ENCODE measurements around the gene TYW1B. TPM values are rescaled to one million over a fixed set of nuclear protein-coding genes. Genes with fewer than 3 reads are reported as not detected.
"Not testable (repeated sequence)": the region's sequence is repeated elsewhere in the genome, so short reads cannot be mapped to it uniquely, and the experiment has no call there.

Gene TYW1B
- polyA plus RNA-seq, 2 donors = 0.89 to 1.9 TPM

GRCh38 chr7:72648574-72648973 is 179.4 kb downstream of the TYW1B start:
- H3K27ac ChIP-seq (ENCODE audit: low read depth in 2 of 2, low read length in 1 of 2); H3K27me3 ChIP-seq (ENCODE audit: control insufficient read depth in 1 of 2, insufficient read depth in 2 of 2, low read length in 2 of 2); H3K9me3 ChIP-seq (ENCODE audit: control insufficient read depth in 2 of 2, insufficient read depth in 1 of 2, low read depth in 1 of 2, low read length in 1 of 2); H3K4me1 ChIP-seq (ENCODE audit: control insufficient read depth in 2 of 2, insufficient read depth in 2 of 2, low read length in 1 of 2); H3K4me3 ChIP-seq (ENCODE audit: low read depth in 1 of 2, low read length in 2 of 2); H3K36me3 ChIP-seq (ENCODE audit: control insufficient read depth in 2 of 2, insufficient read depth in 2 of 2, low read length in 1 of 2): not testable (repeated sequence)
- WGBS, 2 donors = 81 to 93% methylated on average over 4 of the region's 4 CpGs

DNA sequence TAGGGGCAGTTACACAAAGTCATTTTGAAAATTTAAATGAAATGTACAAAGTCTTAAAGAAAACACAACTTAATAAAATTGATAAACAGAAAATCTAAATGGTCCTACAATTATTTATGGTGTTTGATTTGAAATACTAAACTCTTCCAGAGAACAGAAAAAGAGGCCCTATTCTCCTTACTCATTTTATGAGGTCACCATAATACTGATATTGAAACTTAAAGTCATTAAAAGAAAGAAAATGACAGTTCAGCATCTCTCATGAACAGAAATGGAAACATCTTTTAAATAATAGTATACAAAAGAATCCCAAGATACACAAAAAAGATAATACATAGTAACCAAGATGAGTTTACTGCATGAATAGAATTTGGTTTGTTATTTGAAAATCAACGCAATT is 184.3 kb downstream of the TYW1B start:
- H3K4me1 ChIP-seq (ENCODE audit: control insufficient read depth in 2 of 2, insufficient read depth in 2 of 2, low read length in 1 of 2); H3K36me3 ChIP-seq (ENCODE audit: control insufficient read depth in 2 of 2, insufficient read depth in 2 of 2, low read length in 1 of 2); H3K4me3 ChIP-seq (ENCODE audit: low read depth in 1 of 2, low read length in 2 of 2); H3K27me3 ChIP-seq (ENCODE audit: control insufficient read depth in 1 of 2, insufficient read depth in 2 of 2, low read length in 2 of 2); H3K27ac ChIP-seq (ENCODE audit: low read depth in 2 of 2, low read length in 1 of 2); H3K9me3 ChIP-seq (ENCODE audit: control insufficient read depth in 2 of 2, insufficient read depth in 1 of 2, low read depth in 1 of 2, low read length in 1 of 2): not testable (repeated sequence)
- 91 to 97% methylated on average over 1 of the region's 1 CpG for whole genome bisulfite sequencing, 2 donors

DNA sequence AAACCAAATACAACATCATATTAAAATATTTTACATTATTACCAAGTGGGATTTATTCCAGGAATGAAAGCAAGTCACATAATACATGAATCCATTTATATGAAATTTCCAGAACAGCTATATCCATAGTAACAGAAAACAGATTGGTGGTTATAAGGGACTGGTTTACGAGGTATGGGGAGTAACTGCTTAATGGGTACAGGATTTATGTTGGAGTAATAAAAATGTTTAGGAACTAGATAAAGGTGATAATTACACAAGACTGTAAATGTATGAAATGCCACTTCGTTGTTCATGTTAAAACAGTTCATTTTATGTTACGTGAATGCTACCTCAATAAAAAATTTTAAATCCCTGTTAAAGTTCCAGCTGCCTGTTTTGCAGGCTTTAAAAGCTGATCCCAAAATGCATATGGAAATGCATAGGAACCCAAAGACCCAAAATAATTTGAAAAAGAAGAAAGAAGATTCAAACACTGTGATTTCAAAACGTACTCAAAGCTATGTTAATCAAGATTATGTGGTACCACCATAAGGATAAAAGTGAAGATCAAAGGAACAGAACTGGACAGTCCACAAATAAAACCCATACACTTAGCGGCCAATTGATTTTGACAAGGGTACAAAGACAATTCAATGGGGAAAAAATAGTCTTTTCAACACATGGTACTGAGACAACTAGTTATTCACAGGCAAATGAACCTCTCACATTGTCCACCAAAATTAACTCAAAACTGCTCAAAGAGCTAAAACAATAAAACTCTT is 186.3 kb downstream of the TYW1B start:
- H3K27ac ChIP-seq (ENCODE audit: low read depth in 2 of 2, low read length in 1 of 2); H3K36me3 ChIP-seq (ENCODE audit: control insufficient read depth in 2 of 2, insufficient read depth in 2 of 2, low read length in 1 of 2); H3K4me1 ChIP-seq (ENCODE audit: control insufficient read depth in 2 of 2, insufficient read depth in 2 of 2, low read length in 1 of 2); H3K9me3 ChIP-seq (ENCODE audit: control insufficient read depth in 2 of 2, insufficient read depth in 1 of 2, low read depth in 1 of 2, low read length in 1 of 2); H3K4me3 ChIP-seq (ENCODE audit: low read depth in 1 of 2, low read length in 2 of 2); H3K27me3 ChIP-seq (ENCODE audit: control insufficient read depth in 1 of 2, insufficient read depth in 2 of 2, low read length in 2 of 2): not testable (repeated sequence)
- WGBS, 2 donors = 84 to 88% methylated on average over 5 of the region's 5 CpGs

DNA sequence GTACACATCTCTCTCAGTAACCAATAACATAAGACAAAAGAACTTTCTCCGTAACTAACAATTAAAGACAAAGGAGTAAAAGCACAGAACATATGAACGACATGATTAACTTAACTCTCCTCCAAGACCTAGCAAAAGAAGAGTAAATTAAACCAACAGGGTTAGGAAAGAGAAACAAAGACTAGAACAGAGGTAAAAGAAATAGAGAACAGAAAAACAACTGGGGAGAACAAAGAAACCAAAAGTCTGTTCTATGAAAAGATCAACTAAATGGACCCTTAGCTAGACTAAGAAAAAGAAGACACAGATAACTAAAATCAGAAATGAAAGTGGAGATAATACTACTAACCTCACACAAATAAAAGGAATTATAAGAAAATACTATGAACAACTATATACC is 187.3 kb downstream of the TYW1B start:
- H3K4me3 ChIP-seq (ENCODE audit: low read depth in 1 of 2, low read length in 2 of 2); H3K27me3 ChIP-seq (ENCODE audit: control insufficient read depth in 1 of 2, insufficient read depth in 2 of 2, low read length in 2 of 2); H3K27ac ChIP-seq (ENCODE audit: low read depth in 2 of 2, low read length in 1 of 2); H3K36me3 ChIP-seq (ENCODE audit: control insufficient read depth in 2 of 2, insufficient read depth in 2 of 2, low read length in 1 of 2); H3K4me1 ChIP-seq (ENCODE audit: control insufficient read depth in 2 of 2, insufficient read depth in 2 of 2, low read length in 1 of 2); H3K9me3 ChIP-seq (ENCODE audit: control insufficient read depth in 2 of 2, insufficient read depth in 1 of 2, low read depth in 1 of 2, low read length in 1 of 2): not testable (repeated sequence)
- WGBS, 2 donors = 83 to 84% methylated on average over 2 of the region's 2 CpGs

DNA sequence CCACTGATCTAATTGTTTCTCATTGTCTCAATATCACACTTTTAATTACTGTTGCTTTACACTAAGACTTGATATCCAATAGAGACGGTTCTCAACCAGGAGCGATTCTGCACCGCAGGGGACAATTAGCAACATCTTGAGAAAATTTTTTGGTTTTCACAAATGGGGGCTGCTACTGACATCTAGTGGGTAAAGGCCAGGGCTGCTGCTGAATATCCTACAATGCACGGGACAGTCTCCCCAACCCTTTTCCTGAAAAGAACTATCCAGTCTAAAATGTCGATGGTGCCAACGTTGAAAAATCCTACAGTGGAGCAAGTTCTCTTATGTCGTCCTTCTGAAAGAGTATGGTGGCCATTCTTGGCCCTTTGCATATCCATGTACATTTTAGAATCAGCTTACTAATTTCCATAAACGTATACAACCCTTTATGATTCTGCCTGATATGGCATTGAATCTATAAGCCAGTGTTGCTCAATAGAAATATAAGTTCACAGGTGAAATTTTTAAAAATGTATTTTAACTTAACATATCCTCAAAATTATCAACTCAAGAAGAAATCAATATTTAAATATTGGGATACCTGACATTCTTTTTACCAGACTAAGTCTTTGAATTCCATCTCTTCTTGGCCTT is 192.6 kb downstream of the TYW1B start:
- not testable (repeated sequence) for H3K4me1 ChIP-seq (ENCODE audit: control insufficient read depth in 2 of 2, insufficient read depth in 2 of 2, low read length in 1 of 2); H3K9me3 ChIP-seq (ENCODE audit: control insufficient read depth in 2 of 2, insufficient read depth in 1 of 2, low read depth in 1 of 2, low read length in 1 of 2); H3K4me3 ChIP-seq (ENCODE audit: low read depth in 1 of 2, low read length in 2 of 2); H3K36me3 ChIP-seq (ENCODE audit: control insufficient read depth in 2 of 2, insufficient read depth in 2 of 2, low read length in 1 of 2); H3K27me3 ChIP-seq (ENCODE audit: control insufficient read depth in 1 of 2, insufficient read depth in 2 of 2, low read length in 2 of 2); H3K27ac ChIP-seq (ENCODE audit: low read depth in 2 of 2, low read length in 1 of 2)
- WGBS, 2 donors = 44 to 46% methylated on average over 8 of the region's 8 CpGs

DNA sequence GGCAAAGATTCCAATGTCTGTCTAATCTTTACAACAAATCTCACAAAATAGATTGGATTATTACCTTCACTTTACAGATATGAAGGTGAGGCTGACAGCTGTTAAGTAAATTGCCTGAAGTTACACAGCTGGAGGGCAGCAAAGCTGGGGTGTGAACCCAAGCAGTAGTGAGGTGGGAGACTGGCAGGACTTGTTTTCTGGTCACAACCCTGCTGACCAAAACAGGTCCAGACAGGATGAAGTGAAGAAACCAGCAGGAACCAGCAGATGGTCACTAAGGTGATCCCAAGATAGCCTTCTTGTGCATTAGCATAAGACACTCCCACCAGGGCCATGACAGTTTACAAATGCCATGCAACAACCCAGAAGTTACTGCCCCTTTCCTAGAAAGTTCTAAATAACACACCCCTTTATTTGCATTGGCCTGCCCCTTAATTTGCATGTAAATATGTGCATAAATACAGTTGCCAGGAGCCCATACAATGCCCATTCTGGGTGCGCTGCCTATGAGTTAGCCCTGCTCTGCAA is 195.2 kb downstream of the TYW1B start:
- 75 to 100% methylated on average over 1 of the region's 1 CpG for WGBS, 2 donors
- H3K27ac ChIP-seq (ENCODE audit: low read depth in 2 of 2, low read length in 1 of 2); H3K4me1 ChIP-seq (ENCODE audit: control insufficient read depth in 2 of 2, insufficient read depth in 2 of 2, low read length in 1 of 2); H3K4me3 ChIP-seq (ENCODE audit: low read depth in 1 of 2, low read length in 2 of 2); H3K9me3 ChIP-seq (ENCODE audit: control insufficient read depth in 2 of 2, insufficient read depth in 1 of 2, low read depth in 1 of 2, low read length in 1 of 2); H3K27me3 ChIP-seq (ENCODE audit: control insufficient read depth in 1 of 2, insufficient read depth in 2 of 2, low read length in 2 of 2); H3K36me3 ChIP-seq (ENCODE audit: control insufficient read depth in 2 of 2, insufficient read depth in 2 of 2, low read length in 1 of 2): not testable (repeated sequence)

GRCh38 chr7:72628375-72628774 is 199.6 kb downstream of the TYW1B start:
- WGBS, 2 donors = 78 to 81% methylated on average over 1 of the region's 3 CpGs

DNA sequence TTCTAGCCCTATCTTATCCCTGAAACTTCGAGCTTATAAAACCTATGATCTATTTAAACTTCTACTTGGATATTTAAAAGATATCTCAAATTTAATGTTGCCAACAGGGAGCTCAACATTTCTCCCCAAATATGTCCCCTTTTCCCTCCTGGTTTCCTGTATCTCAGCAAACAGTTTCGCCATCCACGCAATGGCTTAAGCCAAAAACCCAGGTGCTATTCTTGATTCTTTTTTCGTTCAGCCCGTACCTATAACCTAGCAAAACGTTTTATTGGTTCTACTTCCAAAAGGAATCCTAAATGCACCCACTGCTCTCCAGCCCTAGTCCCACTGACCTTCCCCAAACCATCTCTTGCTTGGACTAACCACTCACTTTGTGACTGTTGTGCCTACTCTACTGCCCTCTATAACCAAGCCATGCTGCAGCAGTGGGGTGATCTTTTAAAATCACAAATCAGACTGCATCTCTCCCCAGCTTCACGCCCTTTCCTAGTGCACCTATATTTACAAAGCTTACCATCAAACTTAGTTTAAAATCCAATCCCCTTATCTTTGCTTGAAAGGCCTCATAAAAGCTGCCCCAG is 201.5 kb downstream of the TYW1B start:
- H3K4me3 ChIP-seq (ENCODE audit: low read depth in 1 of 2, low read length in 2 of 2); H3K4me1 ChIP-seq (ENCODE audit: control insufficient read depth in 2 of 2, insufficient read depth in 2 of 2, low read length in 1 of 2); H3K27me3 ChIP-seq (ENCODE audit: control insufficient read depth in 1 of 2, insufficient read depth in 2 of 2, low read length in 2 of 2); H3K27ac ChIP-seq (ENCODE audit: low read depth in 2 of 2, low read length in 1 of 2); H3K9me3 ChIP-seq (ENCODE audit: control insufficient read depth in 2 of 2, insufficient read depth in 1 of 2, low read depth in 1 of 2, low read length in 1 of 2); H3K36me3 ChIP-seq (ENCODE audit: control insufficient read depth in 2 of 2, insufficient read depth in 2 of 2, low read length in 1 of 2): not testable (repeated sequence)
- WGBS, 2 donors = 79 to 82% methylated on average over 6 of the region's 7 CpGs

More at GRCh38 chr7:72628375-72628774, 199.6 kb downstream of the TYW1B start:
- not testable (repeated sequence) for H3K36me3 ChIP-seq (ENCODE audit: control insufficient read depth in 2 of 2, insufficient read depth in 2 of 2, low read length in 1 of 2); H3K4me3 ChIP-seq (ENCODE audit: low read depth in 1 of 2, low read length in 2 of 2); H3K27ac ChIP-seq (ENCODE audit: low read depth in 2 of 2, low read length in 1 of 2); H3K4me1 ChIP-seq (ENCODE audit: control insufficient read depth in 2 of 2, insufficient read depth in 2 of 2, low read length in 1 of 2); H3K9me3 ChIP-seq (ENCODE audit: control insufficient read depth in 2 of 2, insufficient read depth in 1 of 2, low read depth in 1 of 2, low read length in 1 of 2); H3K27me3 ChIP-seq (ENCODE audit: control insufficient read depth in 1 of 2, insufficient read depth in 2 of 2, low read length in 2 of 2)

DNA sequence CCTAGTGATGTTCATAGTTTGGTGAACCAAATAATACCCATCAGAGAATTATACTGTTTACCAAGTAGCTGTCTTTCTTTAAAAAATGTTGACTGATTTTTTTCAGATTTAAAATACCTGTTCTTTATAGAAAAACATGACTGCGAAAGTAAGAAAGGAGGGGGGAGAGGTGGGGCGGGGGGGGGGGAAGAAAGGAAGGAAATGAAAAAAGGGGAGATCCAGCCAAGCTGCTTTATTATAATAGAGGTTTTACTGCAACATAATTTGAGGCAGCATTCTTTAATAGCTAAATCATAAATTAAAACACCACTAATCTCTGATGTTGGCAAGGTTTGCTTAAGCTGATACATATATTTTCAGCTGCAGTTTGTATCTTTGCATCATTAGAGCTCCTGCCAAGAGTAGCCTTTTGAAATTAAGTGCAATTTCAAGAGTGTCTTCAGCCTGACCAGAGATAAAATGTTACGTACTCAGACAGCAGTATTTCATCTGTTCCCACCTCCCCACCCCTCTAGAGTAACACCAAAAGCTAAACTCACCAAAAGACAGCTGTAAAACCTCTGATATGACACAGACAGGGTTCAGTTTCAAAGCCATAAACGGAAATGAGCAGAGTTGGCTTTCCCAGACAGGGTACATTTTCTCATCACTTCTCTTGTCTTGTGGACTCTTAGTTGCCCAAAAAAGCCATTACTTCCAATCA is 202.1 kb downstream of the TYW1B start:
- WGBS, 2 donors = 70 to 75% methylated on average over 2 to 3 of the region's 4 CpGs
- not testable (repeated sequence) for H3K36me3 ChIP-seq (ENCODE audit: control insufficient read depth in 2 of 2, insufficient read depth in 2 of 2, low read length in 1 of 2); H3K9me3 ChIP-seq (ENCODE audit: control insufficient read depth in 2 of 2, insufficient read depth in 1 of 2, low read depth in 1 of 2, low read length in 1 of 2)

More for the DNA sequence above, 202.1 kb downstream of the TYW1B start:
- H3K27ac ChIP-seq (ENCODE audit: low read depth in 2 of 2, low read length in 1 of 2); H3K4me3 ChIP-seq (ENCODE audit: low read depth in 1 of 2, low read length in 2 of 2); H3K4me1 ChIP-seq (ENCODE audit: control insufficient read depth in 2 of 2, insufficient read depth in 2 of 2, low read length in 1 of 2); H3K27me3 ChIP-seq (ENCODE audit: control insufficient read depth in 1 of 2, insufficient read depth in 2 of 2, low read length in 2 of 2): not testable (repeated sequence)
